Mononuclear cell (primary cell): ENCODE measurements around the gene AGL. TPM values are rescaled to one million over a fixed set of nuclear protein-coding genes. Genes with fewer than 3 reads are reported as not detected.
A peak's percentile ranks its signal among the peaks of the same experiment; 100 is the strongest.
"Not testable (repeated sequence)": the region's sequence is repeated elsewhere in the genome, so short reads cannot be mapped to it uniquely, and the experiment has no call there.

Experiments
- H3K27me3 ChIP-seq: 2 replicates; pipeline ENCODE4 v1.6.0; 2011; ENCODE audit warnings: low read length, control low read depth; ENCODE audit not compliant: insufficient read depth
- H3K4me1 ChIP-seq: 2 replicates; pipeline ENCODE4 v1.5.1; 2011; ENCODE audit warnings: mild to moderate bottlenecking, low read length, control low read depth; ENCODE audit not compliant: insufficient read depth
- H3K4me3 ChIP-seq: 2 replicates; pipeline ENCODE4 v1.5.1; 2011; ENCODE audit warnings: mild to moderate bottlenecking, low read length, moderate library complexity
- H3K9me3 ChIP-seq: 2 replicates; pipeline ENCODE4 v1.5.1; 2011; ENCODE audit warnings: low read depth, mild to moderate bottlenecking, control low read depth, low read length
- total RNA-seq: library from RNA; depleted of rRNA; stranded (reverse); fragments of >200 nt; gene quantifications from one replicate; pipeline ENCODE4 v1.2.3, GENCODE V29; 2012

Gene AGL
- 6.1 TPM for total RNA-seq

DNA sequence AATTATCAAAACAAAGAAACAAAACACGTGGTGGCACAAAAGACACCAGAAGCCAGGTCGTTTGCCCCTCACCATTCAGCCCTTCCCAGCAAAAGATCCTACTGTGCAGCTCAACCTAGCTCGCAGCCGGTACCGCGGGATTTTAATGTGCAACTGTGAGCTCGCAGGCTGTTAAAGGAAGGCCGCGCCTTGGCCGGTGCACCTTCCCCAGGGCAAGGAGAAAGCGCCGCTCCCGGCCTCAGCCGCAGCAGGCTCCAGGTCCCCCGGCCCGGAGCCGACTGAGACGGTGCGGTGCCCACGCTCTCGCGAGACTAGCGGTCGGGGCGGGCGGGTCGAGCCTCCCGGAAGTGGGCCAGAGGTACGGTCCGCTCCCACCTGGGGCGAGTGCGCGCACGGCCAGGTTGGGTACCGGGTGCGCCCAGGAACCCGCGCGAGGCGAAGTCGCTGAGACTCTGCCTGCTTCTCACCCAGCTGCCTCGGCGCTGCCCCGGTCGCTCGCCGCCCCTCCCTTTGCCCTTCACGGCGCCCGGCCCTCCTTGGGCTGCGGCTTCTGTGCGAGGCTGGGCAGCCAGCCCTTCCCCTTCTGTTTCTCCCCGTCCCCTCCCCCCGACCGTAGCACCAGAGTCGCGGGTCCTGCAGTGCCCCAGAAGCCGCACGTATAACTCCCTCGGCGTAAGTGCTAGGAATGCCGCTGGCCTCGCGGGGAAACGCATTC, at the start of gene AGL:
AGL (plus strand) TSS at position 618 of the 715 bp plus-strand sequence. CDS start 682 bp downstream, outside the sequence.
- Histone ChIP-seq H3K4me3 (peak within 1 kb of the TSS; percentile 67), H3K4me1 (peaks cover 21% of the 10 kb centered on the region)

DNA sequence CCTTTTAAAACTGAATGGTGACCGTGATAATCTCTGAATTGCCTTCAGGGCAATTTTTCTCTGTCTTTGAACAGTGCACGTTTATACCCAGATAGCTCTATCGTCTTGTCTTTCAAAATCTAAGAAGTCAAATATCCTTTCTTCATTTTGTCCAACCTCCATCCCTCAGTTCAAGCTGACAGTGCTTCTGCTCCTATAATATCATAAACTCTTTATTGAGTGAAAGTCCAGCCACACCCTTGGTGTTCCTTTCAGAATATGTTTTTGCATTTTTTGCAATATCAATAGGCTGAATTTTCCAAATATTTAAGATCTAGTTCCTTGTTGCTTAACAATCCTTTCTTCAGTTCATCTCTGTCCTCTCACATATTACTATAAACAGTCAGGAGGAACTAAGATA, 48.6 kb upstream of the AGL start:
- Histone ChIP-seq H3K4me1 (no peaks in the 10 kb centered on the region), H3K27me3 (no peaks in the 10 kb centered on the region), H3K4me3 (no peak overlapping the region), H3K9me3 (no peaks in the 10 kb centered on the region)

More for the DNA sequence above, at the start of gene AGL:
- no peaks in the 10 kb centered on the region for H3K27me3 ChIP-seq
- H3K9me3 ChIP-seq: no peaks in the 10 kb centered on the region

DNA sequence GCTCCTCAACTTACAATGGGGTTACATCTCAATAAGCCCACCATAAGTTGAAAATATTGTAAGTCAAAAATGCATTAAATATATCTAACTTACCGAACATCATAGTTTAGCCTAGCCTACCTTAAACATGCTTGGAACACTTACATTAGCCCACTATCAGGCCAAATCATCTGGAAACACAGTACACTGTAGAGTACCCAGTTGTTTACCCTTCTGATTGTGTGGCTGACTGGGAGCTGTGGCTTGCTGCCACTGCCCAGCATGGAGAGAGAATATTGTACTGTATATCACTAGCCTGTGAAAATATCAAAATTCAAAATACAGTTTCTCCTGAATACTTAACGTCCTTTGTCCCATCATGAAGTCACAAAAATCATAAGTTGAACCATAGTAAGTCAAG, 43.3 kb upstream of the AGL start:
- H3K4me1 ChIP-seq: no peaks in the 10 kb centered on the region
- no peaks in the 10 kb centered on the region for H3K27me3 ChIP-seq
- H3K4me3 ChIP-seq: no peak overlapping the region
- H3K9me3 ChIP-seq: no peaks in the 10 kb centered on the region

- H3K4me1 ChIP-seq: no peaks in the 10 kb centered on the region
- H3K4me3 ChIP-seq: no peak overlapping the region
- no peaks in the 10 kb centered on the region for H3K27me3 ChIP-seq
- no peaks in the 10 kb centered on the region for H3K9me3 ChIP-seq
Observed at GRCh38 chr1:99808391-99809115, 41.6 kb upstream of the AGL start.

DNA sequence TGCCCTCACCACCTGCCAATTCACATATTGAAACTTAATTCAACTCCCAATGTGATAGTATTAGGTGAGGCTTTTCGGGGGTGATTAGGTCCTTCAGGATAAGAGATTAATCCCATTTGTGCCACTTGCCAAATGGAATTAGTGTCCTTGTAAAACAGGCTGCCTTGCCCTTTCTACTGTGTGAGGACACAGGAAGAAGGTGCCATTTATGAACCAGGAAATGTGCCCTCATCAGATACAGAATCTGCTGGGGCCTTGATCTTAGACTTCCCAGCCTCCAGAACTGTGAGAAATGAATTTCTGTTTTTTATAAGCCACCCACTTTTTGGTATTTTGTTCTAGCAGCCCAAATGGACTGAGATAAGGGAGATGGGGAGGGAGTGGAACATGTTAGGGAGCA, 39.1 kb upstream of the AGL start:
- no peaks in the 10 kb centered on the region for H3K9me3 ChIP-seq
- H3K4me1 ChIP-seq: no peaks in the 10 kb centered on the region
- no peaks in the 10 kb centered on the region for H3K27me3 ChIP-seq
- H3K4me3 ChIP-seq: no peak overlapping the region

- no peaks in the 10 kb centered on the region for H3K27me3 ChIP-seq
- no peaks in the 10 kb centered on the region for H3K4me1 ChIP-seq
- no peak overlapping the region for H3K4me3 ChIP-seq
- H3K9me3 ChIP-seq: no peaks in the 10 kb centered on the region
Observed at GRCh38 chr1:99811747-99812146, 38.4 kb upstream of the AGL start.

DNA sequence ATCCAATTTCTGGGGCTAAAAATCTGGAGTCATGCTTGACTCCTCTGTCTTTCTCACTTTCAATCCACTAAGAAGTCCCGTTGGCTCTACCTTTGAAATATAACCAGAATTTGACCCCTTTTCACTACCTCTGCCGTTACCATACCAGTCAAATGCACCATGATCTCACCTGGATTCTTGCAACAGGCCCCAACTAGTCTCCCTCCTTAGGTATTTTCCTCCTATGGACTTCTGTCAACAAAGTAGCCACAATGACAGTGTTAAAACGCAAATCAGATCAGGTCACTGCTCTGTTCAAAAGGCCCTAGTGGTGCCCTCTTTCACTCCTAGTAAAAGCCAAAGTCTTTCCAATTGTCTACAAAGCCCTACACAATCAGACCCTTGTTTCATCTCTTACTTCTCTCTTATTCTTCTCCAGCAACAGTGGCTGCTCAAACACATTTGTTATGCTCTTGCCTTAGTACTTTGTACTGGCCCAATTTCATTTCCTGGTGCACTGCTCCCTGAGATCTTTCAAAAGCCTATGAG, 35.7 kb upstream of the AGL start:
- Histone ChIP-seq H3K4me3 (no peak overlapping the region), H3K4me1 (no peaks in the 10 kb centered on the region), H3K27me3 (no peaks in the 10 kb centered on the region), H3K9me3 (no peaks in the 10 kb centered on the region)

GRCh38 chr1:99816656-99817055, 33.5 kb upstream of the AGL start:
- peaks cover 3% of the 10 kb centered on the region for H3K4me1 ChIP-seq
- H3K4me3 ChIP-seq: no peak overlapping the region
- no peaks in the 10 kb centered on the region for H3K9me3 ChIP-seq
- H3K27me3 ChIP-seq: no peaks in the 10 kb centered on the region

DNA sequence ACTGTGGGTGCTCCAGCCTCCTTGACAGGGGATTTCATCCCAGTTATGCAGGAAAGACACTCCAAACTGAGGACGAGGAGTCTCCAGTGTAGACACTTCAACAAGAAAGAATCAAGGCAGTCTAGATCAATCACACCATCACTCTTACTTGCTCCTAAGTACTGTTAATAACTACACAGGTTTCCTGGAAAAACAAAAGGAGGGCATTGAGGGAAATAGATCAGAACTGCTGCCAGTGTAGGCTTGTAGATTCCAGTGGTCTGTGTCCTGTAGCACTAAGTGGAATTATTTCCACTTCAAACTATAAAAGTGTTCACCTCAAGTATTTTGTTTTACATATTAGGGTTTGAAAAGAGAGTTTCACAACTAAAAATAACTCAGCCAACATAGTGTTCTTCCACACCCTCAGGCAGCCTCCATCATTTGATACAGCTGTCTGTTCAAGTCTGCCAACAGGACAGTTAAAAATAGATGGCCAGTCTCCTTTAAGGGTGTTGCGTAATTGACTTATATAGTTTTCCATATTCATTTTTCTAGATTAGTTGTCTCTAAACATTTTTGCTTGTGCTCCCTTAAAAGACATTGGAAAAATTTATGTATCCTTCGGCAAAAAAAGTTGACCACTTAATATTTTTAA, 32.0 kb upstream of the AGL start:
- Histone ChIP-seq H3K4me1 (peaks cover 3% of the 10 kb centered on the region), H3K9me3 (no peaks in the 10 kb centered on the region), H3K4me3 (no peak overlapping the region), H3K27me3 (no peaks in the 10 kb centered on the region)

DNA sequence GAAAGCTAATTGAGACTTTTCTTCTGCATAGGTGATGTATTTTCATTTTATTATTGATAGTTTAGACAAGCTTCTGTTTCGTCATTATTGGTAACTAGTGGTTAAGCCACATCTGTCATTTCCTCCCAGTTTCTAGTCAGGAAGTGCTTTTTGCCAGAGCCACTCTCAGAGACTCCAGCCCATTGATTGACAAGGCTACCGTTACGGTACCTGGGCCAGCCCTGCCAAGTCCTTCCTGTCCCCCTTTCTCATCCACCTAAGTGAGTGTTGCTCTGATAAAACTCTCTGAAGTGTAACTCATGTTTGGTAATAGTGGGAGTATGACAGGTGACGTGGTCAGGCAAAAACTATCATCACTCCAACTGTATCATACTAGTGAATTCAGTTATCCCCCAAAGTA, 29.6 kb upstream of the AGL start:
- H3K4me1 ChIP-seq: peaks cover 3% of the 10 kb centered on the region
- no peaks in the 10 kb centered on the region for H3K9me3 ChIP-seq
- no peaks in the 10 kb centered on the region for H3K27me3 ChIP-seq
- no peak overlapping the region for H3K4me3 ChIP-seq

- H3K27me3 ChIP-seq: no peaks in the 10 kb centered on the region
- H3K4me3 ChIP-seq: no peak overlapping the region
- H3K4me1 ChIP-seq: peaks cover 3% of the 10 kb centered on the region
- no peaks in the 10 kb centered on the region for H3K9me3 ChIP-seq
Observed at GRCh38 chr1:99825098-99825497, 25.1 kb upstream of the AGL start.

- Histone ChIP-seq H3K4me1 (peaks cover under 1% of the 10 kb centered on the region), H3K4me3 (no peak overlapping the region), H3K27me3 (no peaks in the 10 kb centered on the region), H3K9me3 (no peaks in the 10 kb centered on the region)
Observed at GRCh38 chr1:99825702-99826101, 24.5 kb upstream of the AGL start.

GRCh38 chr1:99827970-99828369, 22.2 kb upstream of the AGL start:
- H3K4me3 ChIP-seq: no peak overlapping the region
- no peaks in the 10 kb centered on the region for H3K4me1 ChIP-seq
- no peaks in the 10 kb centered on the region for H3K27me3 ChIP-seq
- no peaks in the 10 kb centered on the region for H3K9me3 ChIP-seq

- Histone ChIP-seq H3K9me3 (no peaks in the 10 kb centered on the region), H3K4me1 (no peaks in the 10 kb centered on the region), H3K27me3 (no peaks in the 10 kb centered on the region)
Observed at GRCh38 chr1:99829269-99829668, 20.9 kb upstream of the AGL start.

GRCh38 chr1:99833911-99834310, 16.2 kb upstream of the AGL start:
- H3K9me3 ChIP-seq, H3K27me3 ChIP-seq, H3K4me3 ChIP-seq, H3K4me1 ChIP-seq: not testable (repeated sequence)

More at GRCh38 chr1:99829269-99829668, 20.9 kb upstream of the AGL start:
- H3K4me3 ChIP-seq: no peak overlapping the region
